HG02678 (cell line): ENCODE data around the gene FCRL4.
"Not testable (repeated sequence)": the region's sequence is repeated elsewhere in the genome, so short reads cannot be mapped to it uniquely, and the experiment has no call there.

ENCODE experiments used
- ATAC-seq: cut with Tn5 transposase; IDR thresholded peaks from one replicate; pipeline ENCODE4 v1.9.1; 2021; ENCODE audit warnings: mild to moderate bottlenecking, moderate library complexity; ENCODE audit not compliant: unreplicated experiment

The FCRL4 gene

GRCh38 chr1:157551694-157552693 lies 45.9 kb downstream of the FCRL4 start, which contains the start of gene FCRL5:
TSS of gene FCRL5 (minus strand) at chr1:157552515. CDS start at chr1:157552362, 153 bp downstream.
- ATAC-seq: peak; percentile 79

- ATAC-seq: not testable (repeated sequence)
Measured at GRCh38 chr1:157548081-157548480, 49.8 kb downstream of the FCRL4 start.

GRCh38 chr1:157542676-157543075 lies 55.2 kb downstream of the FCRL4 start:
- no peak for ATAC-seq

GRCh38 chr1:157540852-157541251 lies 57.0 kb downstream of the FCRL4 start:
- no peak for ATAC-seq

- no peak for ATAC-seq
Measured at GRCh38 chr1:157540160-157540748, 57.6 kb downstream of the FCRL4 start.

- no peak for ATAC-seq
Measured at GRCh38 chr1:157539568-157539967, 58.3 kb downstream of the FCRL4 start.

- ATAC-seq: no peak
Measured at GRCh38 chr1:157532569-157532968, 65.3 kb downstream of the FCRL4 start.

- peak; percentile 80 for ATAC-seq
Measured at GRCh38 chr1:157523774-157524493, 74.0 kb downstream of the FCRL4 start.
